Skeletal muscle satellite cell (primary cell): ENCODE results near the gene VSTM2L.

ENCODE experiments used
- H3K27me3 ChIP-seq: 2 replicates; pipeline ENCODE4 v1.7.0; 2013; ENCODE audit warnings: low read length; ENCODE audit not compliant: control insufficient read depth, insufficient read depth
- H3K36me3 ChIP-seq: 2 replicates; pipeline ENCODE4 v1.7.0; 2013; ENCODE audit warnings: mild to moderate bottlenecking, control low read depth, low read length; ENCODE audit not compliant: insufficient read depth
- H3K4me1 ChIP-seq: 2 replicates; pipeline ENCODE4 v1.7.0; 2013; ENCODE audit warnings: low read length; ENCODE audit not compliant: control insufficient read depth, insufficient read depth
- H3K4me2 ChIP-seq: 2 replicates; pipeline ENCODE4 v1.7.0; 2013; ENCODE audit warnings: mild to moderate bottlenecking, low read length
- H3K4me3 ChIP-seq: 2 replicates; pipeline ENCODE4 v1.7.0; 2013; ENCODE audit warnings: low read length
- H3K9ac ChIP-seq: 2 replicates; pipeline ENCODE4 v1.7.0; 2013; ENCODE audit warnings: mild to moderate bottlenecking, low read depth, low read length, moderate library complexity
- H3K9me3 ChIP-seq: replicated peaks from 2 replicates; pipeline ENCODE4 v1.7.0; 2013; ENCODE audit warnings: mild to moderate bottlenecking, control low read depth, low read length

VSTM2L gene

DNA sequence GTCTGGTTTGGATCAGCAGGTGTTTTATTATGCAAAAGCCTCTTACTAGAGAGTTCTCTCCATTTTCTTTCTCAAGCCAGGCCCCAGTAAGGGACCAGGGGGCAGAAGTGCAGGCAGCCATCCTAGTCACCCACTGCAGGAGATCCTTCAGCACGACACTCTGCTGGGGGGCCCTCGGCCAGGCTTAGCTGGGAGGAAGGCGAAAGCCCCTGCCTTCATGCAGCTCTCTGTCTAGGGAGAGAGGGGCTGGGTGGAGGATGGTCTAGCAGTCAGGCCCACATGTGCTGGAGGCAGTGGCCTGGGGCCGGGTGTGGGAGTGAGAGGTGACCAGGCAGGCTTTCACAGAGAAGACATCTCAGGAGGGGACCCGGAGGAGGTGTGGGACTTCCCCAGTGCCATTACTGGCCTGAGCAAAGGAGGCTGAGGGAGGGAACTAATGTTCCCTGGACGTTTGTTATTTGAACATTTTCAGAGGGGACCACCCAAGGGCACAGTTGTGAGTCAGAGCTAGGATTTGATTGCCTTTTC is 33.5 kb upstream of the VSTM2L start:
- peaks cover 11% of the 10 kb centered on the region for H3K36me3 ChIP-seq
- H3K9ac ChIP-seq, result no peak overlapping the region
- no peak overlapping the region for H3K4me3 ChIP-seq
- H3K9me3 ChIP-seq, result no peaks in the 10 kb centered on the region
- H3K4me1 ChIP-seq, result no peaks in the 10 kb centered on the region
- no peaks in the 10 kb centered on the region for H3K27me3 ChIP-seq
- H3K4me2 ChIP-seq, result no peak overlapping the region

DNA sequence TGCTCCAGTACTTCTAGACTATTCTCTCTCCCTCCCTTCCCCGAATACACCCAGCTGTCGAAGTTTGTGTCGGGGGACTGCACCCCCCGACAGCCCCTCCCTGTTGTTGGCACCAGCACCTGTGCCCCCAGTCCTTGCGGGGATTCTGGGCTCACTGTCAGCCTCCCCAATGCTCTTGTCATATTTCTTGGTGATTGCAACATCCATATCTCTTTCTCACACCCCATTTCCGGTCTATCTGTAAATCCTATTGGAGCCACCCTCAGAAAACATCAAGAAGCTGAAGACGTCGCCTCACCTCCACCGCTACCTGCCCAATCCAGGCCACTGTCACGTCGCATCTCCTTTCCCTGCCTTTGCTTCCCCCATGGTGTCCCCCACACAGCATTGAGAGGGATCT is 32.6 kb upstream of the VSTM2L start:
- H3K9ac ChIP-seq, result no peak overlapping the region
- no peak overlapping the region for H3K4me2 ChIP-seq
- no peaks in the 10 kb centered on the region for H3K27me3 ChIP-seq
- H3K4me3 ChIP-seq, result no peak overlapping the region
- peaks cover 5% of the 10 kb centered on the region for H3K36me3 ChIP-seq
- H3K4me1 ChIP-seq, result no peaks in the 10 kb centered on the region
- H3K9me3 ChIP-seq, result no peaks in the 10 kb centered on the region

- no peaks in the 10 kb centered on the region for H3K9me3 ChIP-seq
- H3K36me3 ChIP-seq, result peaks cover 5% of the 10 kb centered on the region
- no peak overlapping the region for H3K4me3 ChIP-seq
- H3K9ac ChIP-seq, result no peak overlapping the region
- H3K4me1 ChIP-seq, result no peaks in the 10 kb centered on the region
- H3K27me3 ChIP-seq, result no peaks in the 10 kb centered on the region
- H3K4me2 ChIP-seq, result no peak overlapping the region
Measured at GRCh38 chr20:37871751-37872150, 31.2 kb upstream of the VSTM2L start.

GRCh38 chr20:37872161-37872560 is 30.8 kb upstream of the VSTM2L start:
- H3K27me3 ChIP-seq, result no peaks in the 10 kb centered on the region
- no peaks in the 10 kb centered on the region for H3K9me3 ChIP-seq
- H3K9ac ChIP-seq, result no peak overlapping the region
- H3K4me2 ChIP-seq, result no peak overlapping the region
- H3K4me3 ChIP-seq, result no peak overlapping the region
- no peaks in the 10 kb centered on the region for H3K4me1 ChIP-seq
- H3K36me3 ChIP-seq, result peaks cover 5% of the 10 kb centered on the region

- Histone ChIP-seq H3K4me3 (no peak overlapping the region), H3K4me2 (no peak overlapping the region), H3K27me3 (no peaks in the 10 kb centered on the region), H3K4me1 (no peaks in the 10 kb centered on the region), H3K9me3 (no peaks in the 10 kb centered on the region), H3K36me3 (peaks cover 5% of the 10 kb centered on the region), H3K9ac (no peak overlapping the region)
Measured at GRCh38 chr20:37873884-37874283, 29.0 kb upstream of the VSTM2L start.

DNA sequence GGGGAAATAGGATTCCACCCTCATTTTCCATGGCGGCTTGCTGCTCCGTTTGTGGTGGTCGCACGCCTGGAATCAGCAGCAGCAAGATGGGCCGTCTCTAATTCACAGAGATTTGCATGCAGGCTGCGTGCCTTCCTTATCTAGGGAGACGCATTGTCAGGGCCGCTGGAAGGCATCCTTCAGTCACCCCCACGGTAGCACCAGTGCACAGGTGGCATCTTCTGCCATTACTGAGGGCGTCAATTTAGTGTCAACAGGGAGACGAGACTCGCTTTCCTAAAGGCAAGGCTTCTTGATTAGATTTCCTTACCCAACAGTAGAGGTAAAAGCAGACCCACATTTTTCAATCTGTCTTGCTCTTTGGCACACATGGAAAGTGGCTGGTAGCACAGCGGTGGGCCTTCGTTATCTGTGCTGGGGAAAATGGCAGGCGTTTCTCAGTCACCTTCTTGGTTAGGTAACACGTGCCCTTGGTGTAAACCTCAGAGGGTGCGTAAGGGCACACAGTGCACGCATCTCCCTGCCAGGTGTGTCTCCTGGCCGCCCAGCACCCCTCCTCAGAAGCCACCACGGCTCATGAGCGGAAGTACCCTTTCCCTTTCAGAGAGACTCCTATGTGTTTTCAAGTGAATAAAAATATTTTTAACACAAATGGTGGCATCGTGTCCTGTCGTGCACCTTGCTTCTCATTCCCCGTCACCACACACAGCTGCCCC is 27.3 kb upstream of the VSTM2L start:
- Histone ChIP-seq H3K4me3 (no peak overlapping the region), H3K27me3 (no peaks in the 10 kb centered on the region), H3K4me2 (no peak overlapping the region), H3K9me3 (no peaks in the 10 kb centered on the region), H3K4me1 (no peaks in the 10 kb centered on the region), H3K36me3 (peaks cover 5% of the 10 kb centered on the region), H3K9ac (no peak overlapping the region)

DNA sequence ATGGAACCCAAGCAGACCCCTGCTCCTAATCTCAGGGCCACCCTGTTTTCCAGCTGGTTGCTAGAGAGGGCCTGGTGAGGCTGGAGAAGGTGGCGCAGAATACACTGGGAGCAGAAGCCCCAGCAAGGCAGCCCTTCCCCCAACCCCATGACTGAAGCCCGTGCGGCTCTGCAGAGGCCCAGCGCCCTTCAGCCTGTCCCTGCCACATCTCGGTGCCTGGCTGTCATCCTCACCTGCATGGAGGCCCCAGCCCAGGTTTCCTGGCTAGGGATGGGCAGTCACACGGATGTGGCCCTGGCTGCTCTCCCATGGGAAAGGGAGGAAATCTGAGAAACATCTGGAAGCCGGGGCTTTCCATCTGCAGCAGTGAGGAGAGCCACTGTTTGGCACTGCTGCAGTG is 26.1 kb upstream of the VSTM2L start:
- Histone ChIP-seq H3K9ac (no peak overlapping the region), H3K4me1 (peaks cover 9% of the 10 kb centered on the region), H3K4me2 (no peak overlapping the region), H3K9me3 (no peaks in the 10 kb centered on the region), H3K27me3 (peaks cover 8% of the 10 kb centered on the region), H3K4me3 (no peak overlapping the region), H3K36me3 (peaks cover 5% of the 10 kb centered on the region)

GRCh38 chr20:37877832-37878772 is 24.8 kb upstream of the VSTM2L start:
- peaks cover 12% of the 10 kb centered on the region for H3K27me3 ChIP-seq
- peaks cover 5% of the 10 kb centered on the region for H3K36me3 ChIP-seq
- H3K4me2 ChIP-seq, result no peak overlapping the region
- no peak overlapping the region for H3K4me3 ChIP-seq
- H3K9ac ChIP-seq, result no peak overlapping the region
- peaks cover 9% of the 10 kb centered on the region for H3K4me1 ChIP-seq
- no peaks in the 10 kb centered on the region for H3K9me3 ChIP-seq

- H3K36me3 ChIP-seq, result peaks cover 3% of the 10 kb centered on the region
- no peak overlapping the region for H3K4me3 ChIP-seq
- H3K9ac ChIP-seq, result no peak overlapping the region
- H3K4me2 ChIP-seq, result no peak overlapping the region
- H3K27me3 ChIP-seq, result peaks cover 19% of the 10 kb centered on the region
- no peaks in the 10 kb centered on the region for H3K9me3 ChIP-seq
- peaks cover 9% of the 10 kb centered on the region for H3K4me1 ChIP-seq
Measured at GRCh38 chr20:37878835-37879599, 23.9 kb upstream of the VSTM2L start.

DNA sequence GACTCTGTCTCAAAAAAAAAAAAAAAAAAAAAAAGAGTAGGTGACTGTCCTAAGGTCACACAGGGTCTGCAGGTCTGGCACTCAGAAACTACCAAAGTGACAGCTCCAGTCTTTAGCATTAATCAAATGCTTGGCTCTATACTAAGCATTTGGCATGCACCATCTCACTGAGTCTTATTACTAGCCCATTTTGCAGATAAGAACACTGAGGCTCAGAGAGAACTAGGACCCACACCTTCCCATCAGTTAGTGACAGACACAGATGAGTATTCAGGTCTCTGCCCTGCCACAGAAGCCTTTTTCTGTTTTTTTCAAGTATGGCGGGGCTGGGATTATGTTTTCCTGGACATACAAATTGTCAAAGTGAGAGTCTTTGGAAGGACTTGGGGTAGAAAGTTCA is 23.1 kb upstream of the VSTM2L start:
- Histone ChIP-seq H3K4me3 (no peak overlapping the region), H3K9ac (no peak overlapping the region), H3K4me1 (peaks cover 9% of the 10 kb centered on the region), H3K9me3 (no peaks in the 10 kb centered on the region), H3K4me2 (no peak overlapping the region), H3K27me3 (peaks cover 19% of the 10 kb centered on the region), H3K36me3 (no peaks in the 10 kb centered on the region)
